Subcutaneous abdominal adipose tissue (tissue), 5 donors: Measurements from ENCODE around the gene SGK1.
A peak's percentile ranks its signal among the peaks of the same experiment; 100 is the strongest.

Experiments
- H3K27ac ChIP-seq: one replicate; pipeline ENCODE4 v1.7.0; 2013; ENCODE audit warnings: low read depth, mild to moderate bottlenecking, inconsistent platforms, low read length, moderate library complexity
- H3K27me3 ChIP-seq, 5 donors: one replicate each; pipeline ENCODE4 v1.7.0; 2013; ENCODE audit warnings: low read length in 5 of 5, inconsistent platforms in 1 of 5; ENCODE audit not compliant: control insufficient read depth in 5 of 5, insufficient read depth in 4 of 5
- H3K36me3 ChIP-seq, 5 donors: one replicate each; pipeline ENCODE4 v1.7.0; 2013; ENCODE audit warnings: low read length in 5 of 5; ENCODE audit not compliant: control insufficient read depth in 5 of 5, insufficient read depth in 5 of 5
- H3K4me1 ChIP-seq, 5 donors: one replicate each; pipeline ENCODE4 v1.7.0; 2013; ENCODE audit warnings: low read length in 5 of 5, mild to moderate bottlenecking in 3 of 5, moderate library complexity in 1 of 5; ENCODE audit not compliant: control insufficient read depth in 5 of 5, insufficient read depth in 5 of 5
- H3K4me3 ChIP-seq, 5 donors: one replicate each; pipeline ENCODE4 v1.7.0; 2013; ENCODE audit warnings: low read length in 5 of 5, low read depth in 1 of 5
- H3K9ac ChIP-seq, 5 donors: one replicate each; pipeline ENCODE4 v1.7.0; 2013; ENCODE audit warnings: low read length in 5 of 5, mild to moderate bottlenecking in 4 of 5, moderate library complexity in 3 of 5
- H3K9me3 ChIP-seq, 5 donors: one replicate each; pipeline ENCODE4 v1.7.0; 2013; ENCODE audit warnings: low read length in 5 of 5; ENCODE audit not compliant: control insufficient read depth in 5 of 5
- donor health status: healthy.
- donor health status: healthy.
- donor health status: healthy.
- donor health status: healthy.
- donor health status: healthy.

Gene SGK1

GRCh38 chr6:134317471-134318131 is at the start of gene SGK1:
Gene SGK1, minus strand, starts transcription at chr6:134318112. Its CDS starts 652 bp downstream, at chr6:134317460.
- H3K4me1 ChIP-seq = peaks cover 0 to 14% (median 12%) of the 10 kb centered on the region in 5 donors
- peak within 1 kb of the TSS in 2 of 5 donors; percentile 26 to 27 for H3K9ac ChIP-seq
- H3K9me3 ChIP-seq = no peaks in the 10 kb centered on the region
- no peaks in the 10 kb centered on the region for H3K36me3 ChIP-seq
- H3K27ac ChIP-seq = no peak within 1 kb of the TSS
- H3K4me3 ChIP-seq = peak within 1 kb of the TSS; percentile 46 to 71 (median 64)
- peaks cover 0 to 7% (median 3%) of the 10 kb centered on the region in 5 donors for H3K27me3 ChIP-seq

DNA sequence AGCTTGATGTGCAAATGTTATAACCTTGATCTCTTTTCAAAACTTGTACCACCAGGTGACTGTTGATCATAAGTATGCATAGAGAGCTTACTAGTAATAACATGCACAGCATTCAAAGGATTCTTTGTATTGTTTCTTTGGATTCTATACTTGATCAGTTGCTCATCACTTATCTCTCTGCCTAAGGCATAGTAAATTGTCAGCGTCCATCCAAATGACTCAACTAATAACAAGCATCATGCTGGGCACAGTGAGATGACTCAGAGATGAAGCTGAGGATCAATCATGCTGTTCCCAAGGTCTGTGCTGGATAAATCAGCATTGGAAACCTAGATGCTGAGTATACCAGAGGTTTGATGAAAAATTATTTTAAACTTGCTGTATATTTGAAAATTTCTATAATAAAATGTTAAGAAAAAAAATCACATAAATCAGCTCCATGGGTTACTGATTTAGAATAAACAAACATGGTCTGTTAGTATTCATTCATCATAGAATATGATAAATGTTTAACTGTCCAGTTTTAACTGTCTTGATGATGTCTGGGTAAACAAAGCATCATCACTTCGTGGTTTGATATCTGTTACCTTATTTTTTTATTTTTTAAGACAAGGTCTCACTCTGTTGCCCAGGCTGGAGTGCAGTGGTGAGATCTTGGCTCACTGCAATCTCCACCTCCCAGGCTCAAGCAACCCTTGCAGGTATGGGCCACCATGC is 45.6 kb upstream of the SGK1 start:
- Histone ChIP-seq H3K36me3 (no peaks in the 10 kb centered on the region), H3K27me3 (no peaks in the 10 kb centered on the region), H3K9me3 (no peaks in the 10 kb centered on the region), H3K27ac (no peak overlapping the region), H3K4me1 (peaks cover 0 to under 1% (median 0%) of the 10 kb centered on the region in 5 donors), H3K9ac (no peak overlapping the region), H3K4me3 (no peak overlapping the region)

- H3K9ac ChIP-seq = no peak overlapping the region
- H3K36me3 ChIP-seq = no peaks in the 10 kb centered on the region
- no peak overlapping the region for H3K27ac ChIP-seq
- no peaks in the 10 kb centered on the region for H3K27me3 ChIP-seq
- H3K9me3 ChIP-seq = no peaks in the 10 kb centered on the region
- no peak overlapping the region for H3K4me3 ChIP-seq
- H3K4me1 ChIP-seq = peaks cover 0 to 5% (median 0%) of the 10 kb centered on the region in 5 donors
These were observed 43.1 kb upstream of the SGK1 start for GRCh38 chr6:134361011-134361410.

DNA sequence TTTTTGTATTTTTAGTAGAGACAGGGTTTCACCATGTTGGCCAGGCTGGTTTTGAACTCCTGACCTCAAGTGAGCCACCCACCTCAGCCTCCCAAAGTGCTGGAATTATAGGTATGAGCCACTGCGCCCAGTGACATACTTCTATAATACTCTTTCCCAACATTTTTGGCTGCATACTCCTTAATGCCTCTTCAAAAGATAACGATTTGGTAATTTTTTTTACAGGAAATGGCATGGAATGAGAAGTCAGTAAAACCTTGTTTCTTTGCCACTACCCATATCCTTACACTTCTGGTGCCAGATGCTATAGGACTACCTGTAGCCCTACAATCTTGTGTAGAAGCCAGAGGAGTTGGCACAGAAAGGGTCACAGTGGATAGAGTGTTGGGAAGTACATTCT is 41.4 kb upstream of the SGK1 start:
- Histone ChIP-seq H3K4me3 (no peak overlapping the region), H3K9me3 (no peaks in the 10 kb centered on the region), H3K27me3 (no peaks in the 10 kb centered on the region), H3K27ac (no peak overlapping the region), H3K4me1 (peaks cover 0 to 5% (median 0%) of the 10 kb centered on the region in 5 donors), H3K36me3 (no peaks in the 10 kb centered on the region), H3K9ac (no peak overlapping the region)

GRCh38 chr6:134358320-134358719 is 40.4 kb upstream of the SGK1 start:
- H3K4me1 ChIP-seq = peaks cover 0 to 5% (median 0%) of the 10 kb centered on the region in 5 donors
- H3K27ac ChIP-seq = no peak overlapping the region
- H3K9me3 ChIP-seq = no peaks in the 10 kb centered on the region
- H3K9ac ChIP-seq = no peak overlapping the region
- H3K4me3 ChIP-seq = no peak overlapping the region
- no peaks in the 10 kb centered on the region for H3K36me3 ChIP-seq
- H3K27me3 ChIP-seq = no peaks in the 10 kb centered on the region

GRCh38 chr6:134357022-134357487 is 39.1 kb upstream of the SGK1 start:
- H3K4me3 ChIP-seq = no peak overlapping the region
- no peaks in the 10 kb centered on the region for H3K27me3 ChIP-seq
- no peak overlapping the region for H3K27ac ChIP-seq
- H3K4me1 ChIP-seq = peaks cover 0 to 5% (median 0%) of the 10 kb centered on the region in 5 donors
- no peaks in the 10 kb centered on the region for H3K36me3 ChIP-seq
- H3K9ac ChIP-seq = no peak overlapping the region
- H3K9me3 ChIP-seq = no peaks in the 10 kb centered on the region

DNA sequence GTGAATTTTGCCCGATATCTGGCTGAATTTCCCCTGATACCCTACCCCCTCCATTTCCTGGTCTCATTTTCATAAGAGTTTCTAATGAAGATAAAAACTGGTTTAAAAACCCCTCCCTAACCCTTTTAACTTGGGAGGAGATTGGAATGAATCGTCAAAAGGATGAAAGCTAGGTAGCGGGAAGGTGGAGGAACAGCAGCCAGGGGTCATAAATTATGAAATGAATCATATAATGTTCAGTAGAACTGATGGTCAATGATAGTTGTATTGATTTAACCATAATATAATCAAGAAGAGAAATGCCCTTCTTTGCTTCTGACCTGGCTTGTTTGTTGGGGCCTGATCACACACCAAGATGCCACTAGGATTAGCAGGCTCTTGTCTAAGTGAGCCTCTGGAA is 38.5 kb upstream of the SGK1 start:
- H3K36me3 ChIP-seq = no peaks in the 10 kb centered on the region
- H3K4me1 ChIP-seq = peaks cover 0 to 5% (median 0%) of the 10 kb centered on the region in 5 donors
- no peak overlapping the region for H3K4me3 ChIP-seq
- H3K9ac ChIP-seq = no peak overlapping the region
- H3K9me3 ChIP-seq = no peaks in the 10 kb centered on the region
- no peaks in the 10 kb centered on the region for H3K27me3 ChIP-seq
- no peak overlapping the region for H3K27ac ChIP-seq

GRCh38 chr6:134352786-134353480 is 35.0 kb upstream of the SGK1 start:
- H3K27me3 ChIP-seq = no peaks in the 10 kb centered on the region
- H3K9me3 ChIP-seq = no peaks in the 10 kb centered on the region
- no peak overlapping the region for H3K27ac ChIP-seq
- H3K36me3 ChIP-seq = no peaks in the 10 kb centered on the region
- H3K4me3 ChIP-seq = no peak overlapping the region
- no peaks in the 10 kb centered on the region for H3K4me1 ChIP-seq
- H3K9ac ChIP-seq = no peak overlapping the region

DNA sequence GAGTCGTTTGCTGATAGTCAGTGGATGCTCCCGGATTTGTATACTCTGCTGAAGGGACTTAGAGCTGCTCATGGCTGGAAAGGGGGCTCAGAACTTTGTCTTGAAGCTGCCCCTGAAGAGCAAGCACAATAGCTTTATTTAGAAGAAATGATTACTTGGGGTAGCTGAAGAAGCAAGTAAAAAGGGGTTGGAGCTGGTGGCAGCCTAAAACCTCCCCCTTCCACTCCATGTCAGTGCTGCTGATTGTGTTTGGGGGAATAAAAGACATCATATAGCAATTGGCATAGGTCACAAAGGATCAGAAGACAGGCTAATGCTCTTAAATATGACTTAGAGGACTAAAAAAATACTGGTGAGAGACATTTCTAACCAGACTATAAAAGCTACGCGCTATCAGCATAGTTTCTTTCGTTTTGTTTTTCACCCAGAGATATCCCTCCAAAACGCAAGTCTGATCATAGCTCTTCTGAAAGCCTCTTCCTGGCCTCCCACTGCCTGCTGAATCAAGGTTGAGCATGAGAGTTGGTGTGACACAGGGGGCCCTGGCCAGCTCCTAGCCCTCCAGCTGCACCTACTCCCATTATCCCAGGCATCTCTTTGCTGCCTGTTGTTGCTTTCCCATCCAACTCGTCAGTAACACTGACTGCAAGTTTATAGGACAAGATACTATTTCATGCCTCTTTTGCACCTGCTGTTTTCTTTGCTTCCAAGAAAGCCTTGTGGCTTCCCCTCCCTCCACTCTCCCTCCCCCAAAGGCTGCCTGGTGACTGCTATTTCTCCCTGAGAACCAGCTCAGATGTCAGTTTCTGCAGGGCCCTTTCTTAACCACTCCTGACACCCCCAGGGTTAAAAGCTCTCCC is 33.9 kb upstream of the SGK1 start:
- H3K36me3 ChIP-seq = no peaks in the 10 kb centered on the region
- H3K4me3 ChIP-seq = no peak overlapping the region
- H3K27me3 ChIP-seq = no peaks in the 10 kb centered on the region
- H3K27ac ChIP-seq = no peak overlapping the region
- H3K4me1 ChIP-seq = peaks cover 0 to 3% (median 2%) of the 10 kb centered on the region in 5 donors
- no peak overlapping the region for H3K9ac ChIP-seq
- no peaks in the 10 kb centered on the region for H3K9me3 ChIP-seq
